Measurements from ENCODE around the gene CFAP46. TPM values are rescaled to one million over a fixed set of nuclear protein-coding genes. Genes with fewer than 3 reads are reported as not detected.
"Not testable (repeated sequence)": the region's sequence is repeated elsewhere in the genome, so short reads cannot be mapped to it uniquely, and the experiment has no call there.

The CFAP46 gene
- total RNA-seq, 1 donor from 2014 or later: 6.1 TPM

- DNase-seq (ENCODE audit: low read depth): no peak
Observed at GRCh38 chr10:132963430-132963960, 21.1 kb upstream of the CFAP46 start.

GRCh38 chr10:132962623-132963429 is 20.5 kb upstream of the CFAP46 start:
- no peak for DNase-seq (ENCODE audit: low read depth)

GRCh38 chr10:132961787-132962622 is 19.6 kb upstream of the CFAP46 start:
- peak; percentile 75 for DNase-seq (ENCODE audit: low read depth)

DNA sequence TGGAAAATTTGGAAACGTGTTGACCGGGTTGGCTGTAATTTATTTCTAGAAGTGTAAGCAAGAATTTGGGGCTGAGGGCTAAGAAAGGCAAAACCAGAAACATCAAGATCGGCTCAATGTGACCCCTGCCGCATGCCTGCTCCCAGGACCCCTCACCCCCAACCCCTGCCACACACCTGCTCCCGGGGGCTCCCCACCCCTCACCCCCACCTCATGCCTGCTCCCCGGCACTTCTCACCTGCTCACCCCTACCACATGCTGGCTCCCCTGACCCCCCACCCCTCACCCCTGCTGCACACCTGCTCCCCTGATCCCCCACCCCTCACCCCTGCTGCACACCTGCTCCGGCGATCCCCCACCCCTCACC is 19.0 kb upstream of the CFAP46 start:
- no peak for DNase-seq (ENCODE audit: low read depth)

GRCh38 chr10:132960631-132961419 is 18.5 kb upstream of the CFAP46 start:
- DNase-seq (ENCODE audit: low read depth): no peak

DNA sequence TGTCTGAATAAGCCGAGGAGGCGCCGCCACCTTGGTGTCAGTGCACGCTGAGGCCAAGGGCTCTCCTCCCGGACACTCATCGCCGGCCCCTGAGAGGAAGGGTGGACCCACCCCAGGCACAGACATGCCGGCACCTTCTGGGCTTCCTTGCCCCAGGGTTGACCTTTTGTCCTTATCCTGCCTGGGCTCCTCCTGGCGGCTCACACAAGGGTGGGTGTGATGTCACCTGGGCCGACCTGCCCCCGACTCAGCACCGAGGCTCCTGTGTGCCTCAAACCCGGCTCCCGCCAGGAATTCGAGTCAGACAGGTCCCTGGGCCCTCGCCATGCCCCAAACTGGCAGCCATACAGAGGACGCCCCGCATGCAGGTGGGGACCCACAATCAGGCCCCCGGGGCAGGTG is 17.7 kb upstream of the CFAP46 start:
- DNase-seq (ENCODE audit: low read depth): no peak

- no peak for DNase-seq (ENCODE audit: low read depth)
Observed at GRCh38 chr10:132959559-132959961, 17.2 kb upstream of the CFAP46 start.

- no peak for DNase-seq (ENCODE audit: low read depth)
Observed at GRCh38 chr10:132958883-132959558, 16.7 kb upstream of the CFAP46 start.

DNA sequence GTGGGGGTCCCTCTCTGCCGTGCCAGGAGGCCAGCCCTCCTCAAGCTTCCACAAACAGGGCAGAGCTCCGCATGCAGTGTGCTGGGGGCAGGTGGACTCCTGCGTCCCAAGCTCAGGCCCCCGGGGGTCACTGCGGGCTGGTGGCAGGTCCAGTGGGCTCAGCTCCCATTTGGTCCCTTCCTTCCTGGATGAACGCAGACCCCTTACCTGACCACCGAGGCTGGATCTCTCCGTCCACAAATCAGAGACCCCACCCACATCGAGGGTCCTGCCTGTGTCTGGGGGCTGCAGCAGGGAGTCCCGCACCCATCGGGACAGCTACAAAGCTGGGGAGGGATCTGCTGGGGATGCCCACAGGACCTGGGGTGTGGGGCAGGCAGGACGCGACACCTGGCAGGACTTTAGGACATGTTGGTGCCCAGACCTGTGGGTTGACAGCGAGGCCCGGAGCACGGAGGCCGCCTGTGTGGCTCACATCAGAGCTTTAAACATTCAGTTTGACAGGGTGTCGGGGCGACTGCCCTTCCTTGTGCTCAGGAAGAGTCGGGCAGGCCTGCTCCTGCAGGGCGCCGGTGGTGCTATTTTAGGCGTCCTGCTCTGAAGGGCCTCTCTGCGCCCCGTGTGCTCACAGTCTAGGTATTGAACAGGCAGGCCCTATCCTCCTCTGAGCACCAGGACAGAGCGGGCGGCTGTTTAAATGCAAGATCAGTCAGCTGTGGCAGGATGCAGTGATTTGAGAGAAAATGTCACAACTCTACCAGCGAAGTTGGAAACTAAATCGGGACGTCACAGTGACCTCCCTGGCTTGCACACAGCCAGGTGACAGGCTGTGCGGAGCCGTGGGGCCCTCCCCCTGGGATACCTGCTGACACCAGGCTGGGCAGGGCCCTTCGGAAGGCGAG is 15.9 kb upstream of the CFAP46 start:
- no peak for DNase-seq (ENCODE audit: low read depth)

DNA sequence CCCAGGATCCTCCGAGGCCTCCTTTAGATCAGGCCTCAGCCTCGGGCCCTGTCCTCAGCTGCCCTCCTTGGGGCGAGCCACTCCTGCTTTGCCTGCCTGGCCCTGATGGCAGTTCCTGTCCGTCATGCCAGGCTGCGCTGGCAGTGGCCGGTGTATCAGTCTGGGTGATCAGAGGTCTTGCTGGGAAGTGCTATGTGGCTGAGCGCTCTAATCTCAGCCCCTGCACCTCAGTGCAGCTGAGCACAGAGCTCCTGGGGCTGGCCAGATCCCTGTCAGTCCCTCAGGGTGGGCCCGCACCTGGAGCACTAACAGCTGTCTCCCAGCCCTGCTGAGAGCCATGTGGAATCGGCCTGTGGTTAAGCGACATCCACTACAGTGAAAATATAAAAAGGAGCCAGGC is 14.8 kb upstream of the CFAP46 start:
- DNase-seq (ENCODE audit: low read depth): no peak

GRCh38 chr10:132956259-132956658 is 13.9 kb upstream of the CFAP46 start:
- DNase-seq (ENCODE audit: low read depth): not testable (repeated sequence)

DNA sequence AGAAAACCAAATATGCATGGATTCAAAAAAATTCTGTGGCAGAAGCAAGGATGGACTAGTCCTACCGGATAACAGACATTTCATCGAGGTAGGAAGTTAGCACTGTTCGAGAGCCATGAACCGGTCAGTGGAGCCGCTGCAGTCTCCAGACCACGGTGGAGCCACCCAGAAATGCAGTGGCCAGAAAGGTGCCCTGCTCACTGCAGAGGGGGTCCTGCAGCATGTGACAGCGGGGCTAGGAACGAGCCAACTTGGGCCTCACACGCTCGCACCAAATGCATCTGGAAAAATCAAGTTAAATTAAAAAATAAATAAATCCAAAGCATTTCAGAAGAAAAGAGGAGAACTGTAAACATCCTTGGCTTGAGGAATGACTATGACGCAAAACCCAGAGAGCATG is 13.1 kb upstream of the CFAP46 start:
- DNase-seq (ENCODE audit: low read depth): no peak

- DNase-seq (ENCODE audit: low read depth): no peak
Observed at GRCh38 chr10:132953428-132953827, 11.1 kb upstream of the CFAP46 start.

GRCh38 chr10:132951926-132952325 is 9.6 kb upstream of the CFAP46 start:
- no peak for DNase-seq (ENCODE audit: low read depth)

- DNase-seq (ENCODE audit: low read depth): no peak
Observed at GRCh38 chr10:132948351-132948750, 6.0 kb upstream of the CFAP46 start.

GRCh38 chr10:132947843-132948242 is 5.5 kb upstream of the CFAP46 start:
- no peak for DNase-seq (ENCODE audit: low read depth)

- no peak for DNase-seq (ENCODE audit: low read depth)
Observed at GRCh38 chr10:132946806-132947546, 4.6 kb upstream of the CFAP46 start.

- no peak for DNase-seq (ENCODE audit: low read depth)
Observed at GRCh38 chr10:132946311-132946710, 3.9 kb upstream of the CFAP46 start.

- DNase-seq (ENCODE audit: low read depth): no peak
Observed at GRCh38 chr10:132945894-132946255, 3.5 kb upstream of the CFAP46 start.

Data from renal cortical epithelial cell (primary cell).